BLaER1 treated with 17β-estradiol and CSF1 and Interleukin-3, amounts not matched to agents 10 nM and 100 nM (cell line): ENCODE results near the gene HEATR1.

Source experiments
- H3K27ac ChIP-seq, 11 experiments: shearing (Covaris generic); formaldehyde crosslinking; 2 replicates each; pipeline ENCODE4 v1.8.1; 2022
- H3K27me3 ChIP-seq, 11 experiments: shearing (Covaris generic); formaldehyde crosslinking; 2 replicates each; pipeline ENCODE4 v1.8.1; 2022
- H3K36me3 ChIP-seq, 11 experiments: shearing (Covaris generic); formaldehyde crosslinking; 2 replicates each; pipeline ENCODE4 v1.8.1; 2022
- H3K4me1 ChIP-seq, 10 experiments: shearing (Covaris generic); formaldehyde crosslinking; 2 replicates each; pipeline ENCODE4 v1.8.1; 2022
- H3K4me2 ChIP-seq, 11 experiments: shearing (Covaris generic); formaldehyde crosslinking; 2 replicates each; pipeline ENCODE4 v1.8.1; 2022
- H3K4me3 ChIP-seq, 10 experiments: shearing (Covaris generic); formaldehyde crosslinking; 2 replicates each; pipeline ENCODE4 v1.8.1; 2022
- H3K9ac ChIP-seq, 11 experiments: shearing (Covaris generic); formaldehyde crosslinking; 2 replicates each; pipeline ENCODE4 v1.8.1; 2022
- H3K9me3 ChIP-seq, 11 experiments: shearing (Covaris generic); formaldehyde crosslinking; replicated peaks in 1 of 11; 2 replicates each; pipeline ENCODE4 v1.8.1; 2022
- H4K20me1 ChIP-seq, 11 experiments: shearing (Covaris generic); formaldehyde crosslinking; 2 replicates each; pipeline ENCODE4 v1.8.1; 2022
- Cebpa-rat ChIP-seq, 11 experiments: shearing (Covaris generic); IDR thresholded peaks; 2 replicates each; pipeline ENCODE4 v1.8.1; 2022

HEATR1 gene

DNA sequence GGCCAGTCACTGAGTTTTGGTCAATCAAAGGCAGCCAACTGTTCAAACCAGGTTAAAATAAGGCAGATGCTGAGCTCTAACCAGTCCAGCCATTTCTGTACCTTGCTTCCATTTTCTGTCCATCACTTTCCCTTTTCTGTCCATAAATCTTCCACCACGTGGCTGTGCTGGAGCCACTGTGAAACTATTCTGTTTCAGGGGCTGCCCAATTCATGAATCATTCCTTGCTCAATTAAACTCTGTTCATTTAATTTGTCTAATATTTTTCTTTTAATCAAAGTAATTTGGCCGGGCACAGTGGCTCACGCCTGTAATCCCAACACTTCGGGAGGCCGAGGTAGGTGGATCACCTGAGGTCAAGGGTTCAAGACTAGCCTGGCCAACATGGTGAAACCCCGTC, 103.2 kb downstream of the HEATR1 start:
- TF ChIP-seq Cebpa-rat (IDR thresholded peaks at IDR 0.05) = no peak
- Histone ChIP-seq H3K36me3 (no peaks in the 10 kb centered on the region), H3K27ac (no peak overlapping the region), H3K27me3 (no peaks in the 10 kb centered on the region), H3K4me1 (peaks cover 0 to 19% (median 16%) of the 10 kb centered on the region in 10 experiments; a peak in 17 of 20 replicates), H3K4me2 (no peak overlapping the region), H4K20me1 (no peaks in the 10 kb centered on the region), H3K4me3 (no peak overlapping the region), H3K9me3 (no peaks in the 10 kb centered on the region), H3K9ac (no peak overlapping the region)
